ENCODE measurements around the gene DECR2. TPM values are rescaled to one million over a fixed set of nuclear protein-coding genes. Genes with fewer than 3 reads are reported as not detected.
A peak's percentile ranks its signal among the peaks of the same experiment; 100 is the strongest.

Gene DECR2
- total and polyA plus RNA-seq, 2 of the 13 experiments (the other 11 are each of a cell fraction or from before 2014, with no cell fraction given) = 36.3 to 44.6 TPM

- peak; percentile 84 for TF ChIP-seq ZNF687 (CRISPR knock-in tag; IDR thresholded peaks at IDR 0.05)
- TF ChIP-seq NFAT5 (CRISPR knock-in tag; IDR thresholded peaks at IDR 0.05) = no peak
- peak; percentile 11; the same call in 1 of the 2 replicates for TF ChIP-seq GABPB1 (CRISPR knock-in tag; IDR thresholded peaks at IDR 0.05)
- 0 out of 2 replicates have a peak, but pooled peaks have one; percentile 32 for TF ChIP-seq ZSCAN31 (CRISPR knock-in tag; IDR thresholded peaks at IDR 0.05; ENCODE audit: low read depth)
- no peak for TF ChIP-seq THAP7 (CRISPR knock-in tag; IDR thresholded peaks at IDR 0.05)
- TF ChIP-seq ZNF3 (CRISPR knock-in tag; IDR thresholded peaks at IDR 0.05) = no peak
- peak; percentile 41; the same call in 1 of the 2 replicates for TF ChIP-seq MYC (CRISPR knock-in tag; IDR thresholded peaks at IDR 0.05; ENCODE audit: borderline replicate concordance)
- 0 out of 2 replicates have a peak, but pooled peaks have one; percentile 46 for TF ChIP-seq ZNF772 (CRISPR knock-in tag; IDR thresholded peaks at IDR 0.05)
- peak; percentile 68; the same call in 1 of the 2 replicates for TF ChIP-seq ZNF788 (CRISPR knock-in tag; IDR thresholded peaks at IDR 0.05; ENCODE audit: borderline replicate concordance)
- no peak for TF ChIP-seq ZBTB7B (CRISPR knock-in tag; IDR thresholded peaks at IDR 0.05)
- no peak for TF ChIP-seq RNF219 (CRISPR knock-in tag; IDR thresholded peaks at IDR 0.05)
- TF ChIP-seq TRAFD1 (CRISPR knock-in tag; IDR thresholded peaks at IDR 0.05; ENCODE audit: borderline replicate concordance) = 0 out of 2 replicates have a peak, but pooled peaks have one; percentile 7
- TF ChIP-seq ZNF543 (CRISPR knock-in tag; IDR thresholded peaks at IDR 0.05) = 0 out of 2 replicates have a peak, but pooled peaks have one; percentile 10
- TF ChIP-seq KDM2A (CRISPR knock-in tag; IDR thresholded peaks at IDR 0.05; ENCODE audit: borderline replicate concordance, low read depth) = 0 out of 2 replicates have a peak, but pooled peaks have one; percentile 28
Observed at GRCh38 chr16:363110-363765, 38.4 kb upstream of the DECR2 start (continued).

Measured in HepG2 (cell line).